AG04449 (cell line): ENCODE results near the gene SLC20A1.

Experiments
- CTCF ChIA-PET: fragments of 350-600 bp; formaldehyde crosslinking; extraction: SDS; loops from one replicate; lab custom pipeline; 2021; ENCODE audit warnings: antibody characterized with exemption; lab: Yijun Ruan, JAX
- POLR2A ChIA-PET: fragments of 400-600, 350-600 bp; formaldehyde crosslinking; extraction: SDS; loops from one replicate; lab custom pipeline; 2020; ENCODE audit warnings: antibody characterized with exemption, inconsistent platforms; lab: Yijun Ruan, JAX
- DNase-seq: peaks from one replicate; pipeline ENCODE4 v3.0.0-alpha.2; 2010; ENCODE audit warnings: low read depth, low spot score
- H3K4me3 ChIP-seq: 2 replicates; pipeline ENCODE4 v1.5.1; 2011; ENCODE audit warnings: low read depth, mild to moderate bottlenecking, control low read depth, low read length
- CTCF ChIP-seq: IDR thresholded peaks from one replicate; pipeline ENCODE4 v1.5.1; 2011; ENCODE audit warnings: mild to moderate bottlenecking, moderate library complexity, low read length, control low read depth, inconsistent platforms; ENCODE audit not compliant: insufficient read depth; ENCODE audit errors: missing control alignments

The SLC20A1 gene

DNA sequence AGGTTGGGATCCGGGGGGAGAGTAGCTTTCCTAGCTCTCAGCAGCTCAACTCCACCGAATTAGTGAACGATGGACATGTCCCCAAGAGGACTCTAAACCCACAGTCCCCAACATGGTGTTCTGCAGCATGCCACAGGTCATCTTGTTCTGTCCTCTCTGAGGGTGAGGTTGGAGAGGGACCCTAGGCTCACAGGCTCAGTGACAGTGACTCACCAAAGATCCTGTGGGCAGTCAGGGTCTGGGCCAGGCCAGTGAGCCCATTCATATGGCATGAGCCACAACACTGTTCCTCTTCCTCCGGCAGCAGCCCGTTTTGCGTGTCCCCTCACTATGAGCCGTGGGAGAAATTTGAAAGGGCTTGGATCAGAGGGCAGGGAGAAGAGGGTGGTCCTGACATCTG, 2.8 kb upstream of the SLC20A1 start:
- no peak for DNase-seq
- TF ChIP-seq CTCF, result no peak
- no peak overlapping the region for H3K4me3 ChIP-seq
- POLR2A ChIA-PET, result interaction anchor here (3.2 kb wide), 1 partner anchor 15 kb away, joined by 26 read pairs; no protein-coding TSS in a partner anchor
- CTCF ChIA-PET, result interaction anchor here (2.7 to 8.7 kb wide), 2 partner anchors 14 to 84 kb away, joined by 14 to 133 read pairs; no protein-coding TSS in a partner anchor

GRCh38 chr2:112643488-112643887, 2.3 kb upstream of the SLC20A1 start:
- CTCF ChIA-PET, result interaction anchor here (2.7 to 8.7 kb wide), 2 partner anchors 14 to 83 kb away, joined by 14 to 133 read pairs; no protein-coding TSS in a partner anchor
- POLR2A ChIA-PET, result no interaction called here
- no peak for DNase-seq
- H3K4me3 ChIP-seq, result no peak overlapping the region
- TF ChIP-seq CTCF, result no peak

GRCh38 chr2:112644155-112644932, 1.4 kb upstream of the SLC20A1 start:
- peak overlapping the region; percentile 88 for H3K4me3 ChIP-seq
- no peak for DNase-seq
- POLR2A ChIA-PET, result interaction anchor here (0.6 to 4.4 kb wide), 5 partner anchors 12 to 24 kb away, joined by 3 to 102 read pairs (median 7); no protein-coding TSS in a partner anchor
- CTCF ChIA-PET, result interaction anchor here (0.6 to 8.7 kb wide), 6 partner anchors 9 to 47 kb away, joined by 3 to 133 read pairs (median 4); no protein-coding TSS in a partner anchor
- no peak for TF ChIP-seq CTCF

DNA sequence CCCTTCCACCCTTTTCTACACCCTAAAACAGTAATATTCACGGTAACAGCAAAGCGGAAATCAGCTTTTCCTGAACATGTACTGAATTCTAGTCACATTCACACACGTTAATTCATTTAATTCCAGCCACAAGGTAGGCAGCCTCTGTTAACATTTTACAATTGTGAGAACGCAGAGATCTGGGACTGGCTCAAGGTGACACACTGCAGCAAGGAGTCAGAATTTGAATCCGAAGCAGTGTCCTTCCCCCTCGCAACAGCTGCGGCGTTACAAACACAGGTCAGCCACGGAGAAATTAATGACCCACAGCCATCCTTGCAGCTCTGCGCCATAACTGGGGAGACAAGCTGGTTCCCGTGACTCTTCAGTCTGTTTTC, 818 bp upstream of the SLC20A1 start:
- no peak for TF ChIP-seq CTCF
- DNase-seq, result no peak
- peak overlapping the region; percentile 88 for H3K4me3 ChIP-seq
- ChIA-PET CTCF (interaction anchor here (0.6 to 8.7 kb wide), 9 partner anchors 9 to 48 kb away, joined by 3 to 133 read pairs (median 3); no protein-coding TSS in a partner anchor), POLR2A (interaction anchor here (1.3 to 4.4 kb wide), 6 partner anchors 10 to 38 kb away, joined by 4 to 102 read pairs (median 6); no protein-coding TSS in a partner anchor)

DNA sequence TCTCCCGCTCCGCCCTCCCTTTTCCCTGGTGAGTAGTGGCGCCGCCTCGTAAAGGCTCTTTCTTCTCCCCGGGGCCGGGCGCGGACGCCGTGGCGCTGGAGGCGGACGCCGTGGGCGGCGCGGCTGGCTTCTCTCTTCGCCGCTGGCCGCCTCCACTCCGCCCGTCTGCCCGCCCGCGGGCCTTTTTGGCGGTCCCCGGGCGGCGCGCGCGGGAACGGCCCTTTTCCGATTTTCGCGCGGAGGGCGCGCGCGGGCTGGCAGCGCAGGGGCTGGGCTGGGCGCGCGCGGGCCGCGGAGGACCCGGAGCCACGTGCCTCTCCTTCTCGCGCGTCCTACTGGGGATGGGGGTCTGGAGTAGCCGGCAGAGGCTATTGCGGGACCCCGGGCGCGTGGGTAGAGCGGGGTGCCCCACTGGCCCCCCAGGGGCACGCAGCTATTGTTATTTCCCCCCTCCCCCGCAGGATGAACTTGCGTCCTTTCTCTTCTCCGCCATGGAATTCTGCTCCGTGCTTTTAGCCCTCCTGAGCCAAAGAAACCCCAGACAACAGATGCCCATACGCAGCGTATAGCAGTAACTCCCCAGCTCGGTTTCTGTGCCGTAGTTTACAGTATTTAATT, 472 bp downstream of the SLC20A1 start:
- no peak for TF ChIP-seq CTCF
- DNase-seq, result no peak
- H3K4me3 ChIP-seq, result peak overlapping the region; percentile 88
- ChIA-PET POLR2A (interaction anchor here (0.6 to 4.4 kb wide), 9 partner anchors 8 to 301 kb away, joined by 3 to 102 read pairs (median 4); no protein-coding TSS in a partner anchor), CTCF (interaction anchor here (0.8 to 8.7 kb wide), 7 partner anchors 12 to 47 kb away, joined by 3 to 133 read pairs (median 3); no protein-coding TSS in a partner anchor)
